ENCODE results near the gene PIP5KL1.
A peak's percentile ranks its signal among the peaks of the same experiment; 100 is the strongest.

Gene PIP5KL1

DNA sequence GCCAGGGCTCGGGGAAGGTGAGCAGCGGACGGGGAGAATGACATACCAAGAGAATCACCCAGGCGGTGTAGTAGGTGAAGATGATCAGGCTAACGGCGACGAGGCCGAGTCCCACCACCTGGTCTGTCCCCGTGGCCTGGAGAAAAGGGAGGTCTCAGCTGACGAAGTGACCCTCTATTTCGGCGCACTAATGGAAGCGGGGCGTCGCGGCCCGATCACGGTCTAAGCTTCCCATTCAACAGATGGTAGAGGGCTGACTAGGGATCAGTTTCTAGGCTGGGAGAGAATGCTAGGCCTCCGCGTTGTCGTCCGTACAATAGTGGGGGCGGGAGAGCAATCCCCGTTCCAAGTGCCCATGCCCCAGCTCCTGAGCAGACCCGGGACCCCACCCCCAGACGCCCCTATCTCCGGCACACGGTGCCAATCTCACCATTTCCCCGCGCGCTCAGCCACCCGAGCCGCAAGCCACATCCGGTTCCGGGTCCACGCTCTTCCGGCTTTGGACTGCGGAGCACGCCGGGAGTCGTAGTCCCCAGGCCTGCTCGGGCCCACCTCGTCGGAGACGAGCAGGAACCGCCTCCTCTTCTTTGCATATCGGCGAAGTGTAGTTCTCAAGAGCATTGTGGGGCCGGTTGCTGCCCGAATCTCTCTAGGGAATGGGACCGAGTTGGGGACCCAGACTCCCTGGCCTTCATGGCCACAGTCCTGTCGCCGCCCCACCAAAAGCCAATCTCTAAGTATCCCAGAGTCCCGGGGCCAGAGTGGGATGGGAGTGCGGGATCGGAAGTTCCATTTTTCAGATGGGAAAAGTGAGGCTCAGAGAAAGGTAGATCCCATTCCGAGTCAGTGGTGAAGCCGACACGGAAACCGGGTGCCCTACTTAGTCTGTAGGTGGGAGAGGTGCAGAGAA, 7.1 kb upstream of the PIP5KL1 start, which contains the start of gene DPM2:
Gene DPM2, minus strand, starts transcription at position 467 of the 910 bp plus-strand sequence. Its CDS starts 34 bp downstream, at position 433.
- TF ChIP-seq, protein P1, sequence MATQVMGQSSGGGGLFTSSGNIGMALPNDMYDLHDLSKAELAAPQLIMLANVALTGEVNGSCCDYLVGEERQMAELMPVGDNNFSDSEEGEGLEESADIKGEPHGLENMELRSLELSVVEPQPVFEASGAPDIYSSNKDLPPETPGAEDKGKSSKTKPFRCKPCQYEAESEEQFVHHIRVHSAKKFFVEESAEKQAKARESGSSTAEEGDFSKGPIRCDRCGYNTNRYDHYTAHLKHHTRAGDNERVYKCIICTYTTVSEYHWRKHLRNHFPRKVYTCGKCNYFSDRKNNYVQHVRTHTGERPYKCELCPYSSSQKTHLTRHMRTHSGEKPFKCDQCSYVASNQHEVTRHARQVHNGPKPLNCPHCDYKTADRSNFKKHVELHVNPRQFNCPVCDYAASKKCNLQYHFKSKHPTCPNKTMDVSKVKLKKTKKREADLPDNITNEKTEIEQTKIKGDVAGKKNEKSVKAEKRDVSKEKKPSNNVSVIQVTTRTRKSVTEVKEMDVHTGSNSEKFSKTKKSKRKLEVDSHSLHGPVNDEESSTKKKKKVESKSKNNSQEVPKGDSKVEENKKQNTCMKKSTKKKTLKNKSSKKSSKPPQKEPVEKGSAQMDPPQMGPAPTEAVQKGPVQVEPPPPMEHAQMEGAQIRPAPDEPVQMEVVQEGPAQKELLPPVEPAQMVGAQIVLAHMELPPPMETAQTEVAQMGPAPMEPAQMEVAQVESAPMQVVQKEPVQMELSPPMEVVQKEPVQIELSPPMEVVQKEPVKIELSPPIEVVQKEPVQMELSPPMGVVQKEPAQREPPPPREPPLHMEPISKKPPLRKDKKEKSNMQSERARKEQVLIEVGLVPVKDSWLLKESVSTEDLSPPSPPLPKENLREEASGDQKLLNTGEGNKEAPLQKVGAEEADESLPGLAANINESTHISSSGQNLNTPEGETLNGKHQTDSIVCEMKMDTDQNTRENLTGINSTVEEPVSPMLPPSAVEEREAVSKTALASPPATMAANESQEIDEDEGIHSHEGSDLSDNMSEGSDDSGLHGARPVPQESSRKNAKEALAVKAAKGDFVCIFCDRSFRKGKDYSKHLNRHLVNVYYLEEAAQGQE (IDR thresholded peaks at IDR 0.05; ENCODE audit: low read depth) = no peak
- TF ChIP-seq EP300 (IDR thresholded peaks at IDR 0.05; ENCODE audit: borderline replicate concordance) (no peak; the same call in 1 of the 2 replicates), FOXM1 (IDR thresholded peaks at IDR 0.05; ENCODE audit: borderline replicate concordance, low read depth) (no peak), TCF12 (IDR thresholded peaks at IDR 0.05; ENCODE audit: low read depth) (0 out of 2 replicates have a peak, but pooled peaks have one; percentile 18), ZBTB7A (IDR thresholded peaks at IDR 0.05; ENCODE audit: low read depth) (peak; percentile 59; the same call in 1 of the 2 replicates), TEAD4 (IDR thresholded peaks at IDR 0.05) (0 out of 2 replicates have a peak, but pooled peaks have one; percentile 18), CEBPB (IDR thresholded peaks at IDR 0.05) (no peak), EGR1 (IDR thresholded peaks at IDR 0.05) (no peak), YY1 (IDR thresholded peaks at IDR 0.05; ENCODE audit: low read depth) (0 out of 2 replicates have a peak, but pooled peaks have one; percentile 15), CREB1 (IDR thresholded peaks at IDR 0.05; ENCODE audit: low read depth) (peak; percentile 60; the same call in 1 of the 2 replicates), NFIC (IDR thresholded peaks at IDR 0.05) (no peak), RAD21 (IDR thresholded peaks at IDR 0.05; ENCODE audit: low read depth) (no peak), TAF1 (IDR thresholded peaks at IDR 0.05; ENCODE audit: low read depth) (peak; percentile 70; the same call in 1 of the 2 replicates)
- TF ChIP-seq, protein P2, sequence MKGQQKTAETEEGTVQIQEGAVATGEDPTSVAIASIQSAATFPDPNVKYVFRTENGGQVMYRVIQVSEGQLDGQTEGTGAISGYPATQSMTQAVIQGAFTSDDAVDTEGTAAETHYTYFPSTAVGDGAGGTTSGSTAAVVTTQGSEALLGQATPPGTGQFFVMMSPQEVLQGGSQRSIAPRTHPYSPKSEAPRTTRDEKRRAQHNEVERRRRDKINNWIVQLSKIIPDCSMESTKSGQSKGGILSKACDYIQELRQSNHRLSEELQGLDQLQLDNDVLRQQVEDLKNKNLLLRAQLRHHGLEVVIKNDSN (IDR thresholded peaks at IDR 0.05) = no peak
- TF ChIP-seq, protein P3, sequence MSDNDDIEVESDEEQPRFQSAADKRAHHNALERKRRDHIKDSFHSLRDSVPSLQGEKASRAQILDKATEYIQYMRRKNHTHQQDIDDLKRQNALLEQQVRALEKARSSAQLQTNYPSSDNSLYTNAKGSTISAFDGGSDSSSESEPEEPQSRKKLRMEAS (IDR thresholded peaks at IDR 0.05) = peak; percentile 82

DNA sequence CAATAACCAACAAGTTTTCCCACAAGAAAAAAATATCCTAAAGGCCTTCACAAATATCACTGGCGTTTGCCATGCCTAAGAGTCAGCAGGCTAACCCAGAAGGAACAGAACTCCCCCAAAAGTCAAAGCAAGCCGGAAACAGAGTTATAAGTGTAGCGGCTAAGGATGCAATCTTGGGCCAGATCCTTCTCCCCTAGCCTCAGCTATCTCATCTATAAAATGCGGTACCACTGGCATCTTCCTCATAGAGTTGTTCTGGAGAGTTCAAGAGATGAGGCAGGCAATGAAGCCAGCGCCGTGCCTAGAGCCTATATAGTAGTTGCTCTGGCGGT, 6.4 kb upstream of the PIP5KL1 start:
- TF ChIP-seq, protein P3 (IDR thresholded peaks at IDR 0.05) = no peak
- TF ChIP-seq YY1 (IDR thresholded peaks at IDR 0.05; ENCODE audit: low read depth) (no peak), NFIC (IDR thresholded peaks at IDR 0.05) (no peak), EGR1 (IDR thresholded peaks at IDR 0.05) (no peak), ZBTB7A (IDR thresholded peaks at IDR 0.05; ENCODE audit: low read depth) (no peak), RAD21 (IDR thresholded peaks at IDR 0.05; ENCODE audit: low read depth) (no peak), CREB1 (IDR thresholded peaks at IDR 0.05; ENCODE audit: low read depth) (no peak), TAF1 (IDR thresholded peaks at IDR 0.05; ENCODE audit: low read depth) (no peak)
- TF ChIP-seq, protein P1 (IDR thresholded peaks at IDR 0.05; ENCODE audit: low read depth) = no peak

DNA sequence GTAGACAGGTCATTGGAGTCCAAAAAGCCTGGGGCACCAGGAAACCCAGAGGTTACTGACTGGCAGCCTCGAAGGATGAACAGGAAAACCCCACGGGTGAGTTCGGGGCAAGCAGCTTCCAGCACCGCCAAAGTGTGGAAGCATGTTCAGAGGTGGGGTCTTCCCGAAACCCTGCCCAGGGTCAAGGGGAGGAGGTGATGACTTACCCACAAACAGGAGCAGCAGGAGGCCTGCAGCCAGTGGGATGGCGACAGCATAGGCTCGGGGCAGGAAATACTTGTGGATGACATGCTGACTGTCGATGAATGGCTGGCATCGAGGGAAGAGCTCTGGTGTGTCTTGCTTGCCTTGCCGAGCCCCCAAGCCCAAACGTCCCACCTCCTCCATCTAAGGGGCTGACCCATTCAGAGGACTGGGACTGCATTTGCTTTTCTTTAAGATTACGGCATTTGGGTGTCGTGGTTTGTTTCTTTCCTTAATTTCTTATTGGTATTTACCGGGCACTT, 5.8 kb upstream of the PIP5KL1 start:
- TF ChIP-seq ZBTB7A (IDR thresholded peaks at IDR 0.05; ENCODE audit: low read depth) = no peak
- no peak for TF ChIP-seq NFIC (IDR thresholded peaks at IDR 0.05)
- TF ChIP-seq FOXM1 (IDR thresholded peaks at IDR 0.05; ENCODE audit: borderline replicate concordance, low read depth) = no peak
- TF ChIP-seq, protein P2 (IDR thresholded peaks at IDR 0.05) = no peak
- no peak for TF ChIP-seq YY1 (IDR thresholded peaks at IDR 0.05; ENCODE audit: low read depth)
- TF ChIP-seq EGR1 (IDR thresholded peaks at IDR 0.05) = no peak
- TF ChIP-seq TAF1 (IDR thresholded peaks at IDR 0.05; ENCODE audit: low read depth) = no peak
- TF ChIP-seq TCF12 (IDR thresholded peaks at IDR 0.05; ENCODE audit: low read depth) = no peak

DNA sequence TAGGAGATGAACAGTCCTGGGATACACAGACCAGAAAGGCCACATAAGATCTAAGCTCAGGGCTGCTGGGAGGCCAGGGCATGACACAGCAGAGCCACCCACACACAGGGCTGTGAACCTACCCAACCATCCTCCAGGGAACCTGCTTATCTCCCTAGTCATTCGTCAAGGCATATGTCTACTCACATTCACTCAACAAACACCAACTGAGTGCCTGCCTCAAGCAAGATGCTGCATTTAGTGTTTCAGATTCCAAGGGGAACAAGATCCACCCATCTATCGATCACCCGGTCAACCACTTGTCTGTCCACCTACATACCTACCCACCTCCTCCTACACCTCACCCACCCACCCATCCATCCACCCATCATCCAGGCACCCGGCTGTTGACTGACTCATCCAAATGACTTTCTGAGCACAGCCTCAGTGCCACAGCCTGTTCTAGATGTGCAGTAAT, 5.2 kb upstream of the PIP5KL1 start:
- TF ChIP-seq EGR1 (IDR thresholded peaks at IDR 0.05) (no peak), ZBTB7A (IDR thresholded peaks at IDR 0.05; ENCODE audit: low read depth) (no peak), CREB1 (IDR thresholded peaks at IDR 0.05; ENCODE audit: low read depth) (no peak), NFIC (IDR thresholded peaks at IDR 0.05) (no peak), YY1 (IDR thresholded peaks at IDR 0.05; ENCODE audit: low read depth) (no peak), TEAD4 (IDR thresholded peaks at IDR 0.05) (no peak), TCF12 (IDR thresholded peaks at IDR 0.05; ENCODE audit: low read depth) (no peak), CEBPB (IDR thresholded peaks at IDR 0.05) (no peak), RAD21 (IDR thresholded peaks at IDR 0.05; ENCODE audit: low read depth) (no peak), FOXM1 (IDR thresholded peaks at IDR 0.05; ENCODE audit: borderline replicate concordance, low read depth) (no peak), TAF1 (IDR thresholded peaks at IDR 0.05; ENCODE audit: low read depth) (no peak), EP300 (IDR thresholded peaks at IDR 0.05; ENCODE audit: borderline replicate concordance) (no peak)
- TF ChIP-seq, protein P3 (IDR thresholded peaks at IDR 0.05) = no peak
- TF ChIP-seq, protein P1 (IDR thresholded peaks at IDR 0.05; ENCODE audit: low read depth) = no peak
- TF ChIP-seq, protein P2 (IDR thresholded peaks at IDR 0.05) = no peak
